HG03460 (cell line): ENCODE data around the gene GALNT2.
A peak's percentile ranks its signal among the peaks of the same experiment; 100 is the strongest.

ENCODE experiments used
- ATAC-seq: cut with Tn5 transposase; IDR thresholded peaks from one replicate; pipeline ENCODE4 v1.9.1; 2021; ENCODE audit not compliant: unreplicated experiment

GALNT2 gene

DNA sequence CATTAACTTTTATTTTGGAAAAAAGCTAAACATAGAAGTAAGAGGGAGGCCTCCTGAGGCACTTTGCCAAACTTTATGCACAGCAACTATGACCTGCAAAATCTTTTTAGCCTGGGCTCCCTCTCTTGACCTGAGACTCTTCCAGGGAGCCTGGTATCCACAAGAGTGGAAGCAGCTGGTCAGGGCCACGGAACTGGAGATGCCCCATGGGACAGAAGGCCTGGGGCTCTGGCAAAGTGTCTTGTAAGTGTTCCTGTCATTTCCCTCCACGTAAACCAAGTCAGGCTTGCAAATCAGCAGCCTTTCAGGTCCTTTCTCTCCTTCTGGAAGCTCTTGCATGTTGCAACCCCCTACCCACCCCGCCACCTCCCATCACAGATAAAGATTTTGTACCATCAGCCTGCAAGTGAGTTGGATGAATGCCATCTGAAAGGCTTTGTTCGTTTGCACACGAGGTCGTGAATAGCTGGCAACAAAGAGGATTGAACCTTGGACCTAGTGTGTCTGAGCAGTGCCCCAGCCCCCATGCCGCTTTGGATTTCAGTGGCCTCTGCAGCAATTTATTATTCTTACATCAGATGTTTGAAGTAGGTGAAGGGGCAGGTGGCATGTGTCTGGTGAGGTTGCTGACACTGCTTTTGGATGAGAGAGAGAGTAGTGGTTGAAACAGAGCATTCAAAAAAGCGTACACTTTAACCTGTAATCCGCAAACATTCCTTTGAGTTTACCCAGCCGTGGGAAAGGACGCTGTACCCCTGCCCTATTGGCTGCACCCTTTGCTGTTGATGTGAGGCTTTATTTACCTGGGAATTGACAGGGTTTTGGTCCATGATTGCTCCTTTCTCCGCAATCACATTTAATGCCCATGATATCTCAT, 91.6 kb downstream of the GALNT2 start:
- no peak for ATAC-seq

DNA sequence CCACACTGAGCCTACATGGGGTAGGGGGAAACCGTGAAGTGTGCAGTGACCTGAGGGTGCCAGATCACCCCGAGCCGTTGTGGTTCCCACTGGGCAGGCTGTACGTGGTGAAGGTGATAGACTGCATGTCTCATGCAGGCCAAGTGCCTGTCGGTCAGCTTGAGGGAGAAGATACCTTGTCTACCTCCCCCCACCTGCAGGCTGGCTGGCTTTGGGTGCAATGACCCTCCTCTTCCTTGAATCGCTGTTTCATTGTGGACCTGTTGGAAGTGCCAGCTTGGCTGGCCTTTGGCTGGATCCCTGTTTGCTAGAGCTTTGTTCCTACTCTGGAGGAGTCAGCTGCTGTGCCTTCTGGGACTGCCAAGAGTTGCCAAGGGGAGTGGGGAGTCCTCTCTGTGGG, 92.5 kb downstream of the GALNT2 start:
- no peak for ATAC-seq

DNA sequence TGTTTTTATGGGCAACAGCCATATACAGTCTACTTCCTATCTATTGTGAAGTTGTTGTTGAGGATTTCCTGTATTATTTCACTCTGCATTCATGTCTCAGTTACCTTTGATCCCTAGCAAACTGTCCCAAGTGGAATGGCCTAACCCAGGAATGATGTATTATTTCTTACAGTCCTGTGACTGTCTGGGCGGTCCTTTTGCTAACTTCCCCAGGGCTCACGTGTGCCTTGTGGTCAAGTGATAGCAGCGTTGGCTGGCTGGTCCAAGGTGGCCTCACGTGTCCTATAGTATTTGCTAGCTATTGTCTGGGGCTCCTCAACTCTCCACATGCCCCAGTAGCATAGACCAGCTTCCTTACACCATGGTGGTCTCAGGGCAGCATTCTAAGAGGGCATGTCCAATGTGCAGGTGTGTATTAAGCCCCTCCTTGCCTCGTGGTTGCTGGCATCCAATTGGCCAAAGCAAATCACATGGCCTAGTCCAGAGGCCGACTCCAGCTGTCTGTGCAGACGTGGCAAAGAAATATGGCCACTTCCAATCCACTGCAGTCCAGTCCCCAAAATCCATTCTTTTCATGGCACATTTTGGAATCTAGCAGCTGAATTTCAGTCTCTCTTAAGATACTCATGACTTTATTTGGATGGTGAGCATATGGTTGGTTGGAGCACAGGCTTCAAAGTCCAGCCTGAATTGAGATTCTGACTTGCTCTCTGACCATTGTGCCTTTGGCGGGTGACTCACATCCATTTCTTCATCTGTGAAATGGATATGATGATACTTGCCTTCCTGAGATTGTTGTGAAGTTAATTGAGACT, 94.1 kb downstream of the GALNT2 start:
- no peak for ATAC-seq

DNA sequence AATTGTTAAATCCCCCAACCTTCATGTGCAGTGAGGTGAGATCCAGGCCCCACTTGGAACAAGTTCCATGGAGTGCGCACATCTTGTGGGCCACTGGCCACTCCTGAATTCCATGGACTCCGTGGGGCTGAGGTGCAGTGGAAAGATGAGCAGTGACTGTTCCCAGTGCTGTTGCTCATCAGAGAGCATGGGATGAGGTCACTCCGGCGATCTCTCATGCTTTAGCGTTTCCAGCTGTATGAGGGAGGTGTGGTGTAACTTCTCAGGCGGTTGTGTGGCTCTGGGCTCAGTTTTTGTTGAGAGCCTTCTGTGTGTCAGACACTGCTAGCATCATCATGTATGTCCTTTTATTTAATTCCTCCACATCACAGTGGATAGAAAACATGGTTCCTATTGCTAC, 96.2 kb downstream of the GALNT2 start:
- no peak for ATAC-seq

DNA sequence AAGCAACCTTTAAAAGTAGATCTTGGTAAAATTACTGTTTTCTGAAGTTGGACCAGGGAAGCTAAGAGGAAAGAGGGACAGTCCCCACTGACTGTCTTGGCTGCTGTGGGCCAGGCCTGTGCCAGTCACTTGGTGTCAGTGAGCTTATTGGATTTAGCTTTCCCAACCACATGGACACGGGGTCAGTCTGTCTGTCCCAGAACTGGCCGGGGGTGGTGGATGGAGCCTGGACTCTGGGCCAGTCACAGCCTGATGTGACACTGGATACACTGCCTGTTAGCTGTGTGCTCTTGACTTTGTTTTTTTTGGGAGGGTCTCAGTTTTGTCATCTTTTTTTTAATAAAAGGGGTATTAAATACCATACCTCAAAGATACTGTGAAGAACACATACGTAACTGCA, 96.7 kb downstream of the GALNT2 start:
- ATAC-seq = no peak

DNA sequence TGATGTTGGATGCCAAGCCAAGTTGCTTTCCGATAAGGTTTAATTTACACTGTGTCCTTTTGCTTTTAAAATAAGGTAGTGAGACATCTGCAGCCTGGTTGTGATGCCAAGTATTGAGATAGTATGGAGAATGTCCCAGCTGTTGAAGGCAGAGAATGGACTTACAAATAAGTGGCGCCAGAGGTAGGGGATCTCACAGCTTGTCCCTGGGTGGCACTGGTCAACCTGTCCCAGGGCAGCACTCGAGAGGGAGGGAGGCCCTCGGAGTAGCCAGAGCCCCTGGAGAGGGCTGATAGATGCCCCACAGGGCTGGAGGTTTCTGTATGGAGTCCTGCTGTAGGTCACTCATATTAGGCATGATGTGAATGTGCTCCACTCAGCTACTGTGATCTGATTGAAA, 98.5 kb downstream of the GALNT2 start:
- no peak for ATAC-seq

DNA sequence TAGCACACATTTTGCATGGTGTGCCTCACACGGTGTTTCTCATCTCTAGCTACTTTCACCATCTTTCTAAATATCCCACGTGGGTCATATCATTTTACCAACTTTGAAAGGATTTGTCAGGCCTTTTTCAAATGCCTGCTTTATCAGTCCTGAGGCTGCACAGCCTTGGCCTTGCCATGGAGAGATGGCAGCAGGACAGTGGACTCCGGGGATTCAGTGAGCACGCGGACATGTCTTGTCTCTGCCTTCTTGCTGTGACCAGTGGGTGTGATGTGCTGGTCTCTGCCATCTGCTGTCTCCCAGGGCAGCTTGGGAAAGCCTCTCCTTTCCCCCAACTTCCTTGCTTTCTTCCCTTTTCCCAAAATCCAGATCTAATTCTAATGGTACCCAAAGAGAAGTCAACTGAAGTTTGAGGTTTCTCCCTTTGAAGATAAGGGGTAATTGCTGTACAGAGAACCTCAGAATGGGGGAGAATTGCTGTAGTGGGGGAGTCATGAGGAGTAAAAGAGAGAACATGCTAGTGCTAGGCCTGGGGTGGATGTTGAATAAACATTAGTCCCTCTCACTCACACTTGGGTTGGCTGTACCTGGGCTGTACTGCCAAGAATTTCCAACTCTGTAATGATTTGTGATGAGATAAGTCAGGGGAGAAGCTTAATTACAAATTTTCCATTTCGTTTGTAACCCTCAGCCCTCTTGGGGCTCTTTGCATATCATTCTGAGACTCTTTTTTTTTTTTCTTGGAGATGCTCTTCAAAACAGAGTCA, 99.5 kb downstream of the GALNT2 start:
- ATAC-seq = no peak

DNA sequence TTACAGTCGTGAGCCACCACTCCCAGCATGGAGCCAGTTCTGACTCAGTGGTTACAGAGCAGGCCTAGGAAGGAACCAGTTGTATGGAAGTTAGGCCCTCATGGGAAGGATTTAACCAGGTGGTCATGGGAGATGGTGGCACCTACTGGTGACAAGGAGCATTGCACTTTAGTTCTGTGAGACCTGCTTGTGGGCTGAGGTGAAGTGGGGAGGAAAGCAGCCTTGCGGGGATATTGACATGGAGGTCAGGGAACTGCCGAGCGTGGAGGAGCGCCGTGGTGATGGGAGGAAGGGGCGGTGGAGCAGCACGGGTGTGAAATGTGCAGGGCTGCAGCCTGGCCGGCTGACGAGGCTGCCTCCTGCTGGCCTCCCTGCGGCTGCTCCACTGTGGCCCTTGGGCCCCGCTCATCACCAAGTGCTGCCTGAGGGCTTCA, 100.4 kb downstream of the GALNT2 start:
- no peak for ATAC-seq

DNA sequence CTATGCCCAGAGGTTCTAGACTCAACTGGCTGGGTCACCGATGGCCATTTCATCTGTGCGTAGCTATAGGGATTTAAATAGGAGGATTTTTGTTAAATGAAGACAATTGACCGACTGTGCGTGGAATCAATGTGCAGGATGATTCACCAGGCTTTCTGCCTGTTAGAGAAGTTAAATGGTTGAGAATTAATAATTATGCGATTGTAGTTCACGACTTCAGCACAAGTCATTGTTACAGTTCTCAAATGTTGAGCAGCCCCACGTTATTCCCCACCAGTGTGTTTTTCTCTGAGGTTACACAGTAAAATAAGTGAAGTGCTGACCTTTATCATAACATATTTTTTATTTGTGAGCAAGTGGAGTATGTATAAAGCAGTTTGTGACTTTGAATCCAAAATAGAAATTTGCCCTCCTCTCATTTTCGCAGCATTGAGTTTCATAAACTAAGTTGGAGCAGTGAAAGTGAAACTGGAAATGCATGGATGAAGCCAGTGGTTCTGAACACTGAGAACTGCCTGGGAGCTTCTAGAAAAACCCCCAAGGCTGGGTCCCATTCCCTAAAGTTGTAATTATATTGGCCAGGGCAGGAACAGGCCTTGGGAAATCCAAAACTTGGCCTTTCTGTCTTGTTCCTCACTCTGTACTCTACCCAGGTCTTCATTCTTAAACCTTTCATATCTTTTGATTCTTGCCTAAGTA, 102.6 kb downstream of the GALNT2 start:
- peak; percentile 60 for ATAC-seq

DNA sequence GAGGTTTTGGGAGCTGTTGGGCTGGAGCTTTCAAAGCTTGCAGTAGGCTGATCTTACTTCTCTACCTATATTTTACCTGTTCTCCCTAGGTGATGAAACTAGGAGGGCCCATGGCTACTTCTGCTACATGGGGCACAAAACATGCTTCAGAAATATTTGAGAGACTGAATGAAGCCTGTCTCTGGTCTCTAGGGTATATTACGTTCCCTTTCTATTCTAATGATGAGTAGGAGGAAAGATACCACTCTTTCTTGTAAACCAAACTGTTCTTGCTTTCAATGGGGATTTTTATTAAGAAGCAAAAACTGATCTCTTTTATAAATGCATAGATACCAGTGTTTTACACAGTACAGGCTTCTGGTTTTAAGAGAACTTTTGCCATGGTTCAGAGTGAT, 103.1 kb downstream of the GALNT2 start:
- peak; percentile 51 for ATAC-seq

DNA sequence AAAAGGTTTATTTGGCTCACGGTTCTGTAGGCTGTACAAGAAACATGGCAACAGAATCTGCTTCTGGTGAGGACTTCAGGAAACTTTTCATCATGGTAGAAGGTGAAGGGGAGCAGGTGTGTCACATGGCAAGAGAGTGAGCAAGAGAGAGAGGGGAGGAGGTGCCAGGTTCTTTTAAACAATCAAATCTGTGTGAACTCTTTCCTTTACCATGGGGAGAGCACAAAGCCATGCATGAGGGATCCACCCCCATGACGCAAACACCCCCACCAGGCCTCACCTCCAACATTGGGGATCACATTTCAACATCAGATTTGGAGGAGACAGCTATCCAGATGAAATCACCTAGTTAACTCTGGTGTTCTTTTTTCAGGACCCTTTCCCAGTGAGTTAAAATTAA, 103.6 kb downstream of the GALNT2 start:
- no peak for ATAC-seq

DNA sequence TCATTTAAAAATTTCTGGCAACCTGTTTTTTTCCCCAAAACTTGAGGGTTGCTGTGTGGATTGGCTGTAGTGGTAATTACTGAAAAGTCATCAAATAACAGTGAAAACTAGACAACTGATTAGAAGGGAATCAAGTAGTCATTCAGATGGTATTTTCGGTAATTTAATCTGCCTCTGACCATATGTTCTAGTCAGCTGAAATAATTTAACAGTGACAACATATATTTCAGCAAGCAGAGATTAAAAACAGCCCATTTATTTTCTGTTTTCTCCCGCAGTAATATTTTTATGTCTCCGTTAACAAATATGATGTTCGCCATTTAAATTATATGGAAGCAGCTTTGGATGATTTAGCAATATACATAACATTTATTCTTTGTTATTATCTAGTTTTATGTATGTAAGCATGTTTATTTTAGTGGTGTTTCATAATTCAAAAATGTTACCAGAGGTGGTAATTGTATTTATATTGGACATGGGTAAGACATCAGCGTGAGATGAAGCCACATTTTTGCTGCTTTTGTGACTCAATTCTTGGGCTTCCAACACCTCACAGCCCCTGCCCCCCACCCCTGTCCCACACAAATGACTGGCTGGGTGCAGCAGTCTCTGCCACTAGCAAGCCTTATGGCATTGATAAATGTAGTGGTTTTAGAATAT, 104.4 kb downstream of the GALNT2 start:
- ATAC-seq = no peak

DNA sequence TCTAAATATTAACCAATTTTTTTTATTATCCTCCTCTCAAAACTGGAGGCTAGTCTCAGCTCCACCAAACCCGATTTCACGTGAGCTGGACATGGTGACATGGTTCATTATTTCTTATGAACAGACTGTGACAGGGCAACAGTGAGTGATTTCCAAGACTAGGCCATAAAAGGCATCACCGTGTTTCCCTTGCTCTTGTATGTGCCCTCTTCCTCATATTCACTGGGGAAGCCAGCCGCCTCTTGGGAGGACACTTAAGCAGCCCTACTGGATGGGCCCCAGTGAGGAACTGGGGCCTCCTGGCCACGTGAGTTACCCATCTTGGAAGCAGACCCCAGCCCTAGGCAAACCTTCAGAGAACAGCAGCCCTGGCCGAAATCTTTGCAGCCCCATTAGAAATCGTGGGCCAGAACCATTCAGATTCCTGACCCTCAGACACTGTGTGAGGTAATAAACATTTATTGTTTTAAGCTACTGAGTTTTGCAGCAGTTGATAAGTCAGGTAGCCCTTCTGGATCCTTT, 105.0 kb downstream of the GALNT2 start:
- no peak for ATAC-seq

DNA sequence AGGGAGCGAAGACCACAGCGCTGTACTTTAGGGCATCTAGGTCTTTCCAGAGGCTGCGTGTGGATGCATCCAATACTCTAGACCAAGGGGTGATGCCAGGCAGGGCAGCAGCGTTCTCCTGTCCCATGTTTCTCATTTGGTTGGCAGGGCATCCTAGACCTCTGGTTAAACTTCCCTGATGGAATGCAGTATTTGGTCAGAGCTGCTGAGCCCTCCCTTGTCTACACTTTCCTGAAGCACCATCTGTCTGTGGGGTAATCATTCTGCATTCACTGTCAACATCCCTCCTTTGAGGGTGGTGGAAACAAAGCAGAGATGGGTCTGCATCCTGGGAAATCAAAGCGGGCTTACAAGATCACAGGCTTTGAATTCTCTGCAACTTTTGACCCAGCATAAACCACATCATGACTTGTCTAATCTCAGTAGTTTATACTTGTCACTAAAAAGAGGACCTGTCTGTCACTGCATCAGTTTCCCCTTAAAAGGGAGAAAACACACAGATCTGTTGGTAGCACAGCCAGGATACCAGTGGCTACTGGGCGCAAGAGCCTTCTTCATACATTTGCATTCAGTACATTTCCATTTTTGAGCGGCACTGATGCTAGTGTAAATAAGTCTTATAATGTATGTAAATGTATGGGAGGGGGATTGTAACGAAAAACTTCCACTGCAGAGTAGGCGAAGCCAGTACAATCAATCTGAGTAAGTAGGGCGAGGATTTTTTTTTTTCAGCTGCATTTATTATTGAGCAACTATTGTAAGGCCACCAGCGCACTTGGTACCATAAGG, 106.3 kb downstream of the GALNT2 start:
- no peak for ATAC-seq

DNA sequence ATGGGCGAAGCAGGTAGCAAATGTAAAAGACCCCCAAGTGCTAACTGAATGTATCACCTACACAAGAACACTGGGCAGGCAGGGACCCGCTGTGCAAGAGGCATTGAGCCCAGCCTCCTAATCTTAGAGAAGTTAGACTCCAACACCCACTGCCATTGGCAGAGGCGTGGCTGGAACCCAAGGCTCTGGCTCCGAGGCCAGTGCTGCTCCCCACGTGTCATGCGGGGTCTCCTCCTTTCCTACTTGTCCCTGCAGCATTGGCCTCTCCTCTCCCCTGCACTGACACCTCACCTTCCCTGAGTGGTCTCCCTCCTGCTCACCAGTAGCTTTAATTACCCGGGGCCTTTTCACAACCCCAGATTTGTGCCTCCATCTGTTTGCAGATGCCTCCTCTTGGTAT, 107.0 kb downstream of the GALNT2 start:
- ATAC-seq = no peak

DNA sequence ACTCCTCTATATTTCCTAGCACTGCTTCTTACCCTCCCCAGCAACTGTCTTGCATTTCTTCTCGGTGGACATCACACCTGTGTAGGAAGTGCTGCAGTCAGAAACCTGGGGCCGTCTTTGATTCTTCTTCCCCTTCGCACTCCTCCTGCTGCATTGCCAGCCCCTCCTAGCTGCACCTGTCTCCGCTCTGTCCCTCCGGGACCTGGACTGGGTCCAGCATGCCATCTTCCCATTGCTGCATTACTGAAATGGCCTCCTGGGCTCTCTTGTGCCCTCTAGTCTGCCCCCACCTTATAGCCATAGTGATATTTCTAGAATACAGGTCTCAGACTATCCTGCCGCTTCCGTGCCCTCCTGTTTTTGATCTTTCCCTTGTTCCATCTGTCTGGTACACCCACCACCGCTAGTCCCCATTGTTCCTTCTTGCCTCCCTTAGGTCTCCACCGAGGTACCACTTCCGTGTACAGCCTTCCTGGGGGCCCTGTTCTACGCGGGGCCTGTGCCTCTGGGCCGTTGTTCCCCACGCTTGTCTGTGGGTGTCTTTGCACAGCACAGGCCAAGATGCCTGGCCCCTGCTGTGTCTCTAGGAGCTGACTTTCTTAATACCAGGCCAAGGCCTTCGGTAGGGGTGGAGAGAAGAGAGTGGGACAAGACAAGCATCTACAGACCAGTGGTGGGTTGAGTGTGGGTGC, 107.6 kb downstream of the GALNT2 start:
- ATAC-seq = no peak

DNA sequence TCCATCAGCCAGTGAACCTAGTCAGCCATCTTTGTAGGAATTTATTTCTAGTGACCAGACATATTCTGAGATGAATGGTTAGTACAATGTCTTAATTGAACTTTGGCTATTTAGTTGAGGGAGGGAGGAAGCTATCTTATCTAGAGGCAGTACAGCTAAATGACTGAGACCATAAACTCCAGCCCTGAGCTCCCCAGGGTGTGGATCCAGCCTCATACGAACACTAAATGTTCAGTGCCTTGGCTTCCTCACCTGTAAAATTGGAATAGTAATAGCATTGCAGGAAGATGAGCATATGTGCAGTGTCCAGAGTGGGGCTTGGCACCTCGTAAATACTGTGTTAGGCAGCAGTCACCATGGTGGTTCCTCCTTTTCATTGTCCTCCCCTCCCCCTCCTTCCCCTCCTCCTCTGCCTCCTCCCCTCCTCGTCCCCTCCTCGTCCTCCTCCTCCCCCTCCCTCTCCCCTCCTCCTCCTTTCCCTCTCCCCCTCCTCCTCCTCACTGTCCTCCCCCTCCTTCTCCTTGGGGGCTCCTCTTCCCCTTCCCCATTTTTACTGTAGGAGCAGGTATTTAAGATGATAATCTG, 108.2 kb downstream of the GALNT2 start:
- no peak for ATAC-seq

DNA sequence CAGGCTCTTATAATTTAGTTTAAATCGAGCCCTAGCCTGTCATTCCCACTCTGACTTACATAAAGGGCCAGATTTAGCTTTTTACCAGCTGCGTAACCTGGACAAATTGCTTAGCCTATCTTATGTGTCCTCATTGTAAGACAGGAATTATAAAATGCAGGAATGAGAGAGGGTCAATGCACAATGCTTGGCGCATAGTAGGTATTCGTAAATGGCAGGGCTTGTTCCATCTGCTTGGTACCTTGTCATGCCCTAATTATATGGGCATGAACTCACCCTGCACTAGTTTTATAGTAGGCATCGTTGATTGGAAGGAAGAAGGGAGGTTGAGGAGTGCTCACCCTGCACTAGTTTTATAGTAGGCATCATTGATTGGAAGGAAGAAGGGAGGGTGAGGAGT, 108.8 kb downstream of the GALNT2 start:
- ATAC-seq = no peak
